PC-3 (cell line): ENCODE data around the gene RNF130. TPM values are rescaled to one million over a fixed set of nuclear protein-coding genes. Genes with fewer than 3 reads are reported as not detected.

Experiments
- ATAC-seq: fragments of 200-7000 bp; cut with Tn5 transposase; 2 replicates; pipeline ENCODE4 v1.9.1; 2020; ENCODE audit warnings: mild to moderate bottlenecking, moderate library complexity
- BruUV-seq: library from RNA; stranded (reverse); fragments of 400-500 nt; replicated peaks from 2 replicates; lab custom pipeline; 2021; lab: Mats Ljungman, UMichigan
- CTCF ChIA-PET: fragments of 300-600 bp; sonication (Branson Sonifier 250); formaldehyde crosslinking; loops from one replicate; lab custom pipeline; 2022; ENCODE audit warnings: antibody characterized with exemption; lab: Charles Lee
- POLR2A ChIA-PET: fragments of 300-600 bp; sonication (Branson Sonifier 250); formaldehyde crosslinking; loops from one replicate; lab custom pipeline; 2022; ENCODE audit warnings: antibody characterized with exemption; ENCODE audit not compliant: unreplicated experiment; lab: Charles Lee
- DNase-seq: peaks from one replicate; pipeline ENCODE4 v3.0.0-alpha.2; 2015
- H2AFZ ChIP-seq: fragments of 300-600 bp; sonication (generic); 2 replicates; pipeline ENCODE4 v1.6.0; 2016; ENCODE audit warnings: antibody characterized with exemption, low read length
- H3F3A ChIP-seq: fragments of 300-600 bp; sonication (generic); one replicate; pipeline ENCODE4 v1.6.0; 2017; ENCODE audit warnings: antibody characterized with exemption, low read length, control low read depth, mild to moderate bottlenecking; ENCODE audit not compliant: unreplicated experiment
- H3K27ac ChIP-seq: fragments of 300-600 bp; sonication (generic); 2 replicates; pipeline ENCODE4 v1.5.1; 2016; ENCODE audit warnings: mild to moderate bottlenecking, low read length
- H3K27me3 ChIP-seq: fragments of 300-600 bp; sonication (generic); 2 replicates; pipeline ENCODE4 v1.6.1; 2016; ENCODE audit warnings: low read length, mixed read lengths
- H3K36me3 ChIP-seq: fragments of 300-600 bp; sonication (generic); 2 replicates; pipeline ENCODE4 v1.6.1; 2016; ENCODE audit warnings: low read depth, mixed run types, low read length, mixed read lengths
- H3K4me1 ChIP-seq: fragments of 300-600 bp; sonication (generic); 2 replicates; pipeline ENCODE4 v1.5.1; 2016; ENCODE audit warnings: low read length; ENCODE audit not compliant: insufficient read depth
- H3K4me2 ChIP-seq: fragments of 300-600 bp; sonication (generic); 2 replicates; pipeline ENCODE4 v1.6.0; 2016; ENCODE audit warnings: low read length
- H3K4me3 ChIP-seq: fragments of 300-600 bp; sonication (generic); 2 replicates; pipeline ENCODE4 v1.5.1; 2016; ENCODE audit warnings: mild to moderate bottlenecking, low read length, mixed read lengths
- H3K79me2 ChIP-seq: fragments of 300-600 bp; sonication (generic); 2 replicates; pipeline ENCODE4 v1.6.1; 2017; ENCODE audit warnings: low read length, mixed read lengths
- H3K9ac ChIP-seq: fragments of 300-600 bp; sonication (generic); 2 replicates; pipeline ENCODE4 v1.6.0; 2016; ENCODE audit warnings: mild to moderate bottlenecking, low read length
- H3K9me2 ChIP-seq: fragments of 300-600 bp; sonication (generic); replicated peaks from 2 replicates; pipeline ENCODE4 v1.6.1; 2016; ENCODE audit warnings: mixed run types, low read length, mixed read lengths
- H3K9me3 ChIP-seq: fragments of 300-600 bp; sonication (generic); 2 replicates; pipeline ENCODE4 v1.6.1; 2016; ENCODE audit warnings: low read length, mixed read lengths
- H4K20me1 ChIP-seq: fragments of 300-600 bp; sonication (generic); 2 replicates; pipeline ENCODE4 v1.6.1; 2016; ENCODE audit warnings: low read length, mixed read lengths
- EZH2 ChIP-seq: fragments of 300-600 bp; sonication (generic); IDR thresholded peaks from one replicate; pipeline ENCODE4 v1.6.1; 2017; ENCODE audit warnings: antibody characterized with exemption, mild to moderate bottlenecking, low read length; ENCODE audit not compliant: unreplicated experiment
- EZH2phosphoT487 ChIP-seq: fragments of 300-600 bp; sonication (generic); IDR thresholded peaks from 2 replicates; pipeline ENCODE4 v1.6.1; 2018; ENCODE audit warnings: mild to moderate bottlenecking, antibody characterized with exemption, low read length, borderline replicate concordance
- intact Hi-C: fragments of 100-400 bp; cut with micrococcal nuclease; formaldehyde crosslinking; loops from 2 replicates; pipeline ENCODE4 v1.9.0; 2023
- total RNA-seq: library from RNA; depleted of rRNA; stranded (reverse); fragments of >200 nt; gene quantifications from 2 replicates; pipeline ENCODE4 v1.2.3, GENCODE V29; 2014
- TF ChIP-seq, protein P1 (sequence below): fragments of 300-600 bp; sonication (generic); conservative IDR thresholded peaks from 2 replicates; pipeline ENCODE4 v1.5.1; 2017; ENCODE audit warnings: antibody characterized with exemption, low read depth, mild to moderate bottlenecking, low read length

The RNF130 gene
- total RNA-seq, 1 experiment from 2014 or later: 31.2 TPM

DNA sequence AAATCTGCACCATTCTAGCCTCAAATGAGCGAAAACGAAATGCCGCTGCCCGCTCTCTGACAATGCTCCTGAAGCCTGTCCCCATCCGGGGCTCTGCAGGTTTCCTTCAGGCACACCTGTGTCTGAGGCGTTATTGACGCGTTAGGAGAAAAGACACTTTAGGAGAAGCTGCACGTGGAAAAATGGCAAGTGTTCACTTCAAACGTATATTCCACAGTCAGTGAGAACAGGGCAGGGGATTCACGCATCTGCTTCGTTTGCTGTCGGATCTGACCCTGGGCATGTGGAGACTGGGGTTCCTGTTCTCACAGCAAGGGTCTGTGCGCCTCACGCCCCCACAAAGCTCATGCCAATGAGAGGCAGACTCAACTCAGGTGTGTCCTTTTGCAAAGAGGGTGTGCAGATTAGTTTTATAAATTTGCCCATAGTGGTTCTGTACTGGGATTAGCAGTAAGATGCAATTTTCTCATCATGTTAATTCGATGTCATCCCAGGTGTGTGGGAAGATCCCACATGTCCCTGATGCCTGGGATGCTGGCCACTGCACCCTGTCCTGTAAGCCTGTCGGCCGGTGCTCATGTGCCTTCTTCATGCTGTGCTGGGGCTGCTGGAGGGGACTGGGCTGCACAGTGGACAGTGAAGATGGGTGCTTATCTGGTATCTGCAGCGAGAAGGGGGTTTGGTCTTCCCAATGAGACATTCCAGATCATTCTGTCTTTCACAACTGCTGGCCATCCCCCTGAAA, 152.6 kb downstream of the RNF130 start:
- Histone ChIP-seq H3K9me2 (no peaks in the 10 kb centered on the region), H3K36me3 (no peaks in the 10 kb centered on the region), H3K4me2 (no peak overlapping the region), H3K4me3 (no peak overlapping the region), H3K9me3 (no peaks in the 10 kb centered on the region), H3K4me1 (peaks cover 8% of the 10 kb centered on the region), H3K79me2 (no peaks in the 10 kb centered on the region), H3K27me3 (no peaks in the 10 kb centered on the region), H3F3A (no peaks in the 10 kb centered on the region), H2AFZ (no peak overlapping the region), H4K20me1 (no peaks in the 10 kb centered on the region), H3K9ac (no peak overlapping the region), H3K27ac (no peak overlapping the region)
- DNase-seq: no peak
- CTCF ChIA-PET: no interaction called here
- BruUV-seq: no TSS peak
- TF ChIP-seq EZH2: no peak
- TF ChIP-seq, protein P1, sequence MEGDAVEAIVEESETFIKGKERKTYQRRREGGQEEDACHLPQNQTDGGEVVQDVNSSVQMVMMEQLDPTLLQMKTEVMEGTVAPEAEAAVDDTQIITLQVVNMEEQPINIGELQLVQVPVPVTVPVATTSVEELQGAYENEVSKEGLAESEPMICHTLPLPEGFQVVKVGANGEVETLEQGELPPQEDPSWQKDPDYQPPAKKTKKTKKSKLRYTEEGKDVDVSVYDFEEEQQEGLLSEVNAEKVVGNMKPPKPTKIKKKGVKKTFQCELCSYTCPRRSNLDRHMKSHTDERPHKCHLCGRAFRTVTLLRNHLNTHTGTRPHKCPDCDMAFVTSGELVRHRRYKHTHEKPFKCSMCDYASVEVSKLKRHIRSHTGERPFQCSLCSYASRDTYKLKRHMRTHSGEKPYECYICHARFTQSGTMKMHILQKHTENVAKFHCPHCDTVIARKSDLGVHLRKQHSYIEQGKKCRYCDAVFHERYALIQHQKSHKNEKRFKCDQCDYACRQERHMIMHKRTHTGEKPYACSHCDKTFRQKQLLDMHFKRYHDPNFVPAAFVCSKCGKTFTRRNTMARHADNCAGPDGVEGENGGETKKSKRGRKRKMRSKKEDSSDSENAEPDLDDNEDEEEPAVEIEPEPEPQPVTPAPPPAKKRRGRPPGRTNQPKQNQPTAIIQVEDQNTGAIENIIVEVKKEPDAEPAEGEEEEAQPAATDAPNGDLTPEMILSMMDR: no peak
- no peak for TF ChIP-seq EZH2phosphoT487
- POLR2A ChIA-PET: no interaction called here
- no peak for ATAC-seq
- intact Hi-C loops: no loop called here

DNA sequence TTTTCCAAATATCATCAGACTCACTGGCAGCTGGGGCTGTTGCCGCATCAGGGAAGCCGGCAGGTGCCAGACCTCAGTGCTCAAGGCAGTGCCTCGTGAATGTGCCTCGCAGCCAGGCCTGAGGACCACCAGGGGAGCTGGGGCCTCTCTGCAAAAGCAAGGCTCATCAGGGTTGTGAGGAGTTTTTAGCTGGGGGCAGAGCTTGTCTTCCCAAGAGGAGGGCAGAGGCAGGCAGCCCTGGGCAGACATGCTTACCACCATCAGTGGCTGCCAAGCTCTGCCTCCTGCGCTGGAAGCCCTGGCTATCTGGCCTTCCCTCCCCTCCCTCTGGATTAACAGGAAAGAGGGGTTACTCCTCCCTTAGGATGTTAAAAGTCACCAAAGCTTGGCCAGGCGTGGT, 155.0 kb downstream of the RNF130 start:
- Histone ChIP-seq H3K4me2 (no peak overlapping the region), H4K20me1 (no peaks in the 10 kb centered on the region), H3K36me3 (no peaks in the 10 kb centered on the region), H3K4me3 (no peak overlapping the region), H3K27me3 (no peaks in the 10 kb centered on the region), H2AFZ (no peak overlapping the region), H3K9me2 (no peaks in the 10 kb centered on the region), H3K79me2 (no peaks in the 10 kb centered on the region), H3K4me1 (peaks cover 15% of the 10 kb centered on the region), H3K27ac (no peak overlapping the region), H3K9ac (no peak overlapping the region), H3K9me3 (no peaks in the 10 kb centered on the region), H3F3A (no peaks in the 10 kb centered on the region)
- no peak for ATAC-seq
- TF ChIP-seq EZH2 (no peak), EZH2phosphoT487 (no peak)
- DNase-seq: no peak
- intact Hi-C loops: no loop called here
- CTCF ChIA-PET: no interaction called here
- no TSS peak for BruUV-seq
- POLR2A ChIA-PET: no interaction called here

DNA sequence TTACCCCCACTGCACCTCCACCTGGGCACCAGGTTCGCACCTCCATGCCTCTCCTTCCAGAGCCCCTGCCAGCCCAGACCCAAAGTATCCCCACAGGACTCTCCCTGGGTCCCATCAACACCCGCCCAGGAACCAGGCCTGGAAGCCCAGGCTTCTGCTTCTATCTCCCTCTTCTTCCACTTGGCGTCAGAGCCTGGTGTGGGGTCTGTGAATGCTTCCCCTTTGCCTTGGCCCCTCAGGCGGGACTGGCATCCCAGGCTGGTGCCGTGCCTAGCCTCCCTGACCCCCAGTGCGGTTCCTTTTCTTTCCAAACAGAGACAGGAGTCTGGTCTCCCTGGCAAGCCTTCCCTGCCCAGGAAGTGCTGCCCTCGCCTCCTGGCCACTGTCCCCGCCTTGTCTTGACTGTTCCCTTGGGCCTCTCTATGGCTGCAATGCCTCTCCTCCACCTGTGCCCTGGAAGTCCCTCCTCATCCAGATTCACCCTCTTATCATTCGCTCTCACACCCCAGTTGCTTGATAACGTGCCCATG, 156.1 kb downstream of the RNF130 start:
- CTCF ChIA-PET: no interaction called here
- Histone ChIP-seq H3K9me2 (no peaks in the 10 kb centered on the region), H3K79me2 (no peaks in the 10 kb centered on the region), H3K4me2 (no peak overlapping the region), H3K9ac (no peak overlapping the region), H3K36me3 (no peaks in the 10 kb centered on the region), H3K27ac (no peak overlapping the region), H4K20me1 (no peaks in the 10 kb centered on the region), H3K9me3 (no peaks in the 10 kb centered on the region), H3K27me3 (no peaks in the 10 kb centered on the region), H3K4me1 (peaks cover 15% of the 10 kb centered on the region), H3F3A (no peaks in the 10 kb centered on the region), H2AFZ (no peak overlapping the region), H3K4me3 (no peak overlapping the region)
- POLR2A ChIA-PET: no interaction called here
- DNase-seq (no peak), ATAC-seq (no peak)
- no TSS peak for BruUV-seq
- TF ChIP-seq EZH2: no peak
- TF ChIP-seq EZH2phosphoT487: no peak
- intact Hi-C loops: no loop called here
